Loucy (cell line): ENCODE results near the gene MAK.

Experiments
- EZH2phosphoT487 ChIP-seq: fragments of 200-600 bp; IDR thresholded peaks from 2 replicates; pipeline ENCODE4 v1.6.1; 2018; ENCODE audit warnings: antibody characterized with exemption, mild to moderate bottlenecking, moderate library complexity, borderline replicate concordance
- TF ChIP-seq, protein P1 (sequence below): fragments of 200-600 bp; sonication (generic); conservative IDR thresholded peaks from 2 replicates; pipeline ENCODE4 v1.5.1; 2014; ENCODE audit warnings: mild to moderate bottlenecking, antibody characterized with exemption, low read length

DNA sequence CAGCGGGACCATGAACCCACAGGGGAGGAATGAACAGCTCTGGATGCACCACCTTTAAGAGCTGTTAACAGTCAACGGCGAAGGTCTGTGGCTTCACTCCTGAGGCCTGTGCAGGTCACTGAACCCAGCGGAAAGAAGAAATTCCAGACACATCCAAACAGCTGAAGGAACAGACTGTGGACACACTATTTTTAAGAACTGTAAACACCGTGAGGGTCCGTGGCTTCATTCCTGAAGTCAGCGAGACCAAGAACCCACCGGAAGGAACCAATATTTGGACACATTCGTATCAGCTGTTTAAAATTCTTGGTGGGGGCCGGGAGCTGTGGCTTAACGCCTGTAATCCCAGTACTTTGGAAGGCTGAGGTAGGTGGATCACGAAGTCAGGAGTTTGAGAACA is 96.1 kb downstream of the MAK start:
- TF ChIP-seq, protein P1, sequence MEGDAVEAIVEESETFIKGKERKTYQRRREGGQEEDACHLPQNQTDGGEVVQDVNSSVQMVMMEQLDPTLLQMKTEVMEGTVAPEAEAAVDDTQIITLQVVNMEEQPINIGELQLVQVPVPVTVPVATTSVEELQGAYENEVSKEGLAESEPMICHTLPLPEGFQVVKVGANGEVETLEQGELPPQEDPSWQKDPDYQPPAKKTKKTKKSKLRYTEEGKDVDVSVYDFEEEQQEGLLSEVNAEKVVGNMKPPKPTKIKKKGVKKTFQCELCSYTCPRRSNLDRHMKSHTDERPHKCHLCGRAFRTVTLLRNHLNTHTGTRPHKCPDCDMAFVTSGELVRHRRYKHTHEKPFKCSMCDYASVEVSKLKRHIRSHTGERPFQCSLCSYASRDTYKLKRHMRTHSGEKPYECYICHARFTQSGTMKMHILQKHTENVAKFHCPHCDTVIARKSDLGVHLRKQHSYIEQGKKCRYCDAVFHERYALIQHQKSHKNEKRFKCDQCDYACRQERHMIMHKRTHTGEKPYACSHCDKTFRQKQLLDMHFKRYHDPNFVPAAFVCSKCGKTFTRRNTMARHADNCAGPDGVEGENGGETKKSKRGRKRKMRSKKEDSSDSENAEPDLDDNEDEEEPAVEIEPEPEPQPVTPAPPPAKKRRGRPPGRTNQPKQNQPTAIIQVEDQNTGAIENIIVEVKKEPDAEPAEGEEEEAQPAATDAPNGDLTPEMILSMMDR = no peak
- no peak for TF ChIP-seq EZH2phosphoT487
